Middle frontal gyrus (tissue), 1 donor: Measurements from ENCODE around the gene ACAD10.
"Not testable (repeated sequence)": the region's sequence is repeated elsewhere in the genome, so short reads cannot be mapped to it uniquely, and the experiment has no call there.

Source experiments
- DNase-seq: peaks from one replicate; pipeline ENCODE4 v3.0.0-alpha.2; 2015; ENCODE audit warnings: low spot score; ENCODE audit errors: extremely low spot score

Gene ACAD10

GRCh38 chr12:111686574-111687105, 787 bp downstream of the ACAD10 start:
- DNase-seq, result no peak

- no peak for DNase-seq
Measured at GRCh38 chr12:111687255-111687654, 1.4 kb downstream of the ACAD10 start.

- DNase-seq, result no peak
Measured at GRCh38 chr12:111687952-111688351, 2.1 kb downstream of the ACAD10 start.

- DNase-seq, result no peak
Measured at GRCh38 chr12:111691262-111691661, 5.4 kb downstream of the ACAD10 start.

GRCh38 chr12:111692575-111693210, 6.8 kb downstream of the ACAD10 start:
- DNase-seq, result no peak

GRCh38 chr12:111693818-111694217, 8.0 kb downstream of the ACAD10 start:
- no peak for DNase-seq

- DNase-seq, result no peak
Measured at GRCh38 chr12:111699962-111700361, 14.1 kb downstream of the ACAD10 start.

- DNase-seq, result no peak
Measured at GRCh38 chr12:111705672-111706071, 19.8 kb downstream of the ACAD10 start.

GRCh38 chr12:111706145-111706544, 20.3 kb downstream of the ACAD10 start:
- no peak for DNase-seq

GRCh38 chr12:111715279-111715678, 29.4 kb downstream of the ACAD10 start:
- DNase-seq, result no peak

- DNase-seq, result not testable (repeated sequence)
Measured at GRCh38 chr12:111719316-111719715, 33.5 kb downstream of the ACAD10 start.

- no peak for DNase-seq
Measured at GRCh38 chr12:111720457-111720856, 34.6 kb downstream of the ACAD10 start.

GRCh38 chr12:111723646-111724360, 38.0 kb downstream of the ACAD10 start:
- not testable (repeated sequence) for DNase-seq

GRCh38 chr12:111728795-111729194, 42.9 kb downstream of the ACAD10 start:
- no peak for DNase-seq

- no peak for DNase-seq
Measured at GRCh38 chr12:111730420-111730819, 44.6 kb downstream of the ACAD10 start.

- DNase-seq, result no peak
Measured at GRCh38 chr12:111732786-111733185, 46.9 kb downstream of the ACAD10 start.

- DNase-seq, result no peak
Measured at GRCh38 chr12:111733340-111733915, 47.6 kb downstream of the ACAD10 start.

GRCh38 chr12:111739524-111739923, 53.7 kb downstream of the ACAD10 start:
- not testable (repeated sequence) for DNase-seq

- no peak for DNase-seq
Measured at GRCh38 chr12:111741235-111741812, 55.5 kb downstream of the ACAD10 start.

- no peak for DNase-seq
Measured at GRCh38 chr12:111745211-111745610, 59.4 kb downstream of the ACAD10 start.

- no peak for DNase-seq
Measured at GRCh38 chr12:111747333-111747732, 61.5 kb downstream of the ACAD10 start.

- DNase-seq, result no peak
Measured at GRCh38 chr12:111748151-111748672, 62.4 kb downstream of the ACAD10 start.
